GM18507 (cell line): ENCODE results near the gene TTC21B.
A peak's percentile ranks its signal among the peaks of the same experiment; 100 is the strongest.
"Not testable (repeated sequence)": the region's sequence is repeated elsewhere in the genome, so short reads cannot be mapped to it uniquely, and the experiment has no call there.

Experiments used
- DNase-seq: peaks from one replicate; pipeline ENCODE4 v3.0.0; 2011; ENCODE audit warnings: low read depth; ENCODE audit not compliant: insufficient read length; ENCODE audit errors: extremely low spot score
- FAIRE-seq: peaks from 2 replicates; lab custom pipeline; 2011; peaks lifted over from hg19 to GRCh38; lab: Jason Lieb, UNC

TTC21B gene

DNA sequence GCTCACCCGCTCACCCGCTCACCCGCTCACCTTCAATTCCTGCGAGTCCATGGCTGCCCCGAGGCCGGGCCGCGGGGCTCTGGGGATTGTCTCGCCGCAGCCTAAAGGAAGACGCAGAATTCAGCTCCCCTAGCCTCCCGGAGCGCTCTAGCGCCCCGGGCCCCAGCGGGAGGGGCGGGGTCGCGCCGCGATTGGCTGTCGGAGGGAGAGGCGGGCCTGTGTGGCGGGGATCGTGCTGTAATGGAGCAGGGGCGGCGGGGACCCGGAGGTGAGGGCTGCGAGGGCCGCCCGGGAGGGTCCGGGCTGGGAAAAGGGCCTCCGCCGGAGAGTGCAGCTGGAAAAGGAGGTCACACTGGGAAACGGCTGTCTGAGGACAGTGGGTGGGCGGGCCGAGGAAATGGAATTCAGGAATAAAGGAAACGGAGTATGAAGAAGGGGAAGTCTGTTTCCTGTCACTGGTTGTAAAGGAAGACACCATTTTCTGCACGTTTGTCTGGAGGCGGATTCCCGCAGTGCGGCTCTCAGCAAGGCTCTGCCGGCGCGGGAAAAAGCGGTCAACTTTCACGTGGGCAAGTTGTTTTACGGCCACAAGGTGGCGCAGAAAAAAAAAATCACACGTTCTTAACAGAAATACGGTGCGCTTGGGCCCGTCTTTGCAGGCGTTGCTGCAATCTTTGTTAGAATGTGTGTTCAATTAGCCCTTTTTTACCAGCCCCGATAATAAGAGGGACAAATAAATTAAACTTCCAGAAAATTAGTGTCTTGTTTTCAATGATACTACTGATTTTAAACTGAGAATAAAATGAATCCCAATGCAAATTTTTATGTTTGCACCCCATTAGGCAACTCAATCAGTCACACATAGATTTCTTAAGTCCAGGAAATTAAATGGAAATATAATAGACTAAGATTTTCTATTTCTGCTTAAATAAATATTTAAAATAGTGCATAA is at the start of gene TTC21B:
Gene TTC21B, minus strand, starts transcription at position 122 of the 952 bp plus-strand sequence. Its CDS starts 71 bp downstream, at position 51.
- DNase-seq (peak; percentile 76), FAIRE-seq (peak; percentile 91)

DNA sequence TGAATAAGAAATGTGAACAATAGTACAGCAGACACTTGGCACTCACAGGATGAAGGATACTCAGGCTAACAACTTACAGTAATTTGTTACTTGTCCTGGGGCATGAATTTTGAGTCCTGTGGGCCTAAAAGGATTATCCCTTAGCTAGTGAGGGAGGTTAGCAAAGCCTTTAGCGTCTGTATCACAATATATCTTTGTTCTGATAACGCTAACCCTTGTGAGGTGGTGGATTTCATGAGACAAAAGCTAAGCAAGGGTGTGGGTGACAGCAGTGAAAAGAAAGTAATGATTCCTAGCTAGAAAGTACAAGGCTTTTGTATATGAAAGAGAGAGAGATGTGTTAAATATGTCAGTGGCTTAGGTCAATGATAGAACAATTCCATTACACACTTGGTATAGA is 46.8 kb upstream of the TTC21B start:
- DNase-seq = no peak
- no peak for FAIRE-seq

DNA sequence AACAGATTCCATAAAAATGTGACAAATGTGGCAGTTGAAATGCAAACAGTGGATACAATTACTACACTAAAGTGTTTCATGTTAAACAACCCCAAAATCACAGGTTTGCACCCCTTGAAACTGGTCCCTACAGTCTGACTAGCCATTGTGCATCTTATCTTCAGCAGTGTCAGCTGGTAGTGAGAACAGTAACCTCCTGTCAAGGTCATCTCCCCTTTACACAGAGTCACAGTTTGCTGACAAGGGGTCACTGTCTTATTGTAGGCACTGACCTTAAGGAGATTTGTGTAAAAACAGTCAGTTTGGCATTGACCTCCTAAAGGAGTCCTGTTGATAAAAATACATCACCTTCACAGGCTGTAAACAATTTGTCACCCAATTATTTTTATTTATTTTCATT is 37.3 kb upstream of the TTC21B start:
- DNase-seq (no peak), FAIRE-seq (no peak)

DNA sequence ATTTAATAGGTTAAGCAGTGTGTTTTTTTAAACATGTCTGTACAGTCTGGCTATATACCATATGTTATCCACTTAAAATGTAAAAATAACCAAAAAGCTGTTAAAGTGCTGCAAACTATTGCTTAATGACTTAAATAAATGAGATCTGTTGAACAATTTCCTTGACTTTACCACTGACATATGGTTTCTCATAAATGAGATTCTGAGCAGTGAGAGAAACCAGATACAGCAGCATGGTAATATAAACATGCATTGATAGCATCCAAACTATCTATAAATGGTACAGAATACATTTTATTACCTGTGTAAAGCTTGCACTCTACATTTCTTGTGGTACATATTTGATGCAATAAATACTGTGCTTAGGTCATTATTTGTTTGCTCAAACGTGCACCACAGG is 36.3 kb upstream of the TTC21B start:
- no peak for DNase-seq
- no peak for FAIRE-seq

DNA sequence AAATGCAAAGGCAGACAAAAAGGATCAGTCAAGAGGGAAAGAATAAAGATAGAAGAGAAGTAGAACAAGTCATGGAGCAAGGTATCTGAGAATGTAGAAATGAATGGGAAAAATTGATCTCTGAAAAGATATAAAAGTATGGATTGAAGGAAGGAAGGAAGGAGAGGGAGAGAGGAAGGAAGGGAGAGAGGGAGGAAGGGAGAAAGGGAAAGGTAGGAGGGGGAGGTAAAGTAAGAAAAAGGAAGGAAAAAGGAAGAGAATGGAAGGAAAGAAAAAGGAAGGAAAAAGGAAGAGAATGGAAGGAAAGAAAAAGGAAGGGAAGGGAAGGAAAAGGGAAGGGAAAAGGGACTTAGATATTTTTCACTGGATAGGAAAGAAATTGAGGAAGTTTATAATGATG is 31.5 kb upstream of the TTC21B start:
- no peak for FAIRE-seq

DNA sequence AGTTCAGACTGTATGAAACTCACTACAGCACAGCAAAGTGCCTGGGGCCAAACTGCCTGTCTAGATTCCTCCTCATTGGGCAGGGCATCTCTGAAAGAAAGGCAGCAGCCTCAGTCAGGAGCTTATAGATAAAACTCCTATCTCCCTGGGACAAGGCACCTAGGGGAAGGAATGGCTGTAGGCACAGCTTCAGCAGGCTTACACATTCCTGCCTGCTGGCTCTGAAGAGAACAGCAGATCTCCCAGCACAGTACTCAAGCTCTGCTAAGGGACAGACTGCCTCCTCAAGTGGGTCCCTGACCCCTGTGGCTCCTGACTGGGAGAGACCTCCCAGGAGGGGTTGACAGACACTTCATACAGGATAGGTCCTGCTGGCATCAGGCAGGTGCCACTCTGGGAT is 18.6 kb upstream of the TTC21B start:
- not testable (repeated sequence) for FAIRE-seq

More for the DNA sequence above, 31.5 kb upstream of the TTC21B start:
- no peak for DNase-seq

DNA sequence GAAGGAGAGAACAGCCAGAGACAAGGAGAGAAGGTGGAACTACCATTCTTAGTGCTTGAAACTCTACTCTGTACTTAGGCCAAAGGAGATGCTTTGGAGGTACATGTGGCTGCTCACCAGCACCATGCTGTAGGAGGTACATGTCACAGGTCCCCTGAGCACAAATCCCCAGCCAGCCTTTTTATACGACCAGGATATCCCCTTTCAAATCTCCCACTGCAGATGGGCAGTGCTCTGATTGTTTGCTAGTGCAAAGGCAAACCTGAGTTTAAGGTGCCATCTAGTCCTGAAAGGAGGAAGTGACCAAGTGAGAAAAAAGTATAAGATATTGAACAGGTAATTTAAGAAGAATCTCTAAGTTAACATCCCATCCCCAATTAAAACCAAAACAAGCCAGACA is 17.1 kb upstream of the TTC21B start:
- no peak for DNase-seq
- FAIRE-seq = no peak

More for the DNA sequence above, 18.6 kb upstream of the TTC21B start:
- not testable (repeated sequence) for DNase-seq

DNA sequence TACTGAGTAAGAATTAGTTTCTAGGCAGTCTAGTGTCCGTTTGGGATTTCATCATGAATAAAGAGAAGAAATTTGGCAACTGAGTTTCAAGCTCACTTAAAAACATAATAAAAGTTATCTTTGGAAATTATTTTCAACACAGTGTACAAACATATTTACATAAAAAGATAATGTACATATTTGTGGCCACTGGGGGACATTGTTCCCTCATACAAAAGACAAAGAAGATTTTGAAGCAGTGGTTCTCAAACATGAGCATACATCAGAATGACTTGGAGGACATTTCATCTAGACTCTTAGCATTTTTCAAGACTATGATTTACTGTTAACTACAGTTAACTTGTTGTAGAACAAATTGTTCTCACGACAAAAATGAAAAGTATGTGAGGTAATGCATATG is 15.7 kb upstream of the TTC21B start:
- no peak for FAIRE-seq

DNA sequence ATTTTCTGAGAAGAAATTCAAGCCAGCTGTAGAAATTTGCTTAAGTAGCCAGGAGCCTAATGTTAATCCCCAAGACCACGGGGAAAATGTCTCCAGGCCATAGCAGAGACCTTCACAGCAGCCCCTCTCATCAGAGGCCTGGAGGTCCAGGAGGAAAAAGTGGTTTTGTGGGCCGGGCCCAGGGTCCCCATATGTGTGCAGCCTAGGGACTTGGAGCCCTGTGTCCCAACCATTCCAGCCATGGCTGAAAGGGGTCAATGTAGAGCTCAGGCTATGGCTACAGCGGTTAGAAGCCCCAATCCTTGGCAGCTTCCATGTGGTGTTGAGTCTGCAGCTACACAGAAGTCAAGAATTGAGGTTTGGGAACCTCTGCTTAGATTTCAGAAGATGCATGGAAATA is 14.2 kb upstream of the TTC21B start:
- FAIRE-seq (no peak), DNase-seq (no peak)

More for the DNA sequence above, 15.7 kb upstream of the TTC21B start:
- no peak for DNase-seq

DNA sequence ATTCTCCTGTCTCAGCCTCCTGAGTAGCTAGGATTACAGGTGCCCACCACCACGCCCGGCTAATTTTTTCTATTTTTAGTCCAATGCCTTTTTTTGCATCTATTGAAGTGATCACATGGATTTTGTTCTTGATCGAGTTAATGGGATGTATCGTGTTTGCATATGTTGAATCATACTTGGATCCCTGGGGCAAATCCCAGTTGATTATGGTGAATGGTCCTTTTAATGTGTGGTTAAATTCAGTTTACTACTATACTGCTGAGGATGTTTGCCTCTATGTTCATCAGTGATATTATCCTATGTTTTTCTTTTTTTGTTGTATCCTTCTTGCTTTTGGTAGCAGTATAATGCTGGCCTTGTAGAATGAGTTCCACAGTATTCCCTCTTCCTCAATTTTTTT is 8.2 kb upstream of the TTC21B start:
- FAIRE-seq (no peak), DNase-seq (no peak)

DNA sequence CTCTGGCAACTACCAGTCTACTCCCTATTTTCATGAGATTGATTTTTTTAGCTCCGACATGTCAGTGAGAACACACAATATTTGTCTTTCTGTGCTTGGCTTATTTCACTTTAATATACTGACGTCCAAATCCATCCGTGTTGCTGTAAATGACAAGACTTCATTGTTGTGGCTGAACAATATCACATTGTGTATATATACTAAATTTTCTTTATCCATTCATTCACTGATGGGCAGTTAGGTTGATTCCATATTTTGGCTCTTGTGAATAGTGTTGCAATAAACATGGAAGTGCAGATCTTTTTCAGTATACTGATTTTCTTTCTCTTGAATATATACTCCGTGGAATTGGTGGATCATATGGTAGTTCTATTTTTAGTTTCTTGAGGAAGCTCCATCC is 5.8 kb upstream of the TTC21B start:
- no peak for DNase-seq
- FAIRE-seq = no peak

DNA sequence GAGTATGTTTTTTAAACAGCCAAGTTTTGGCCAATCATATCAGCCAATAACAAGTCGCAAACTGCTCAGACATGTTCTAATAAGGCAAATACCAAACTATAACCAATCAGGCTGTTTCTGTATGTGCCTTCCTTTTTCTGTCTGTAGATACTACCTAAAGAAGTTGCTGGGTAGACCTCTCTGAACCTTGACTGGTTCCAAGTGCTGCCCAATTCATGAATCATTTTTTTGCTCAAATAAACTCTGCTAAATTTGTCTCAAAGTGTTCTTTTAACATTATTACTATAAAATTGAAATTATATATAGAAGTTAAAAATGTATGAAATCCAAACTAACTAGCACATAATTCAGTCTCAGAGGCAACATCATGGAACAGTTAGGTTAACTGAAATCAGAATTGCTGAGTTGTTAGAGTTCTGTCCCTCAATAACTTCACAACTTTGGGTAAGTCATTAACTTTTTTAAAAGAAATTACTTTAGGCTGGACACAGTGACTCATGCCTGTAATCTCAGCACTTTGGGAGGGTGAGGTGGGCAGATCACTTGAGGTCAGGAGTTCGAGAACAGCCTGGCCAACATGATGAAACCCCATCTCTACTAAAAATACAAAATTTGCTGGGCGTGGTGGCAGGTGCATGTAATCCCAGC is 4.9 kb upstream of the TTC21B start:
- no peak for FAIRE-seq
- no peak for DNase-seq

DNA sequence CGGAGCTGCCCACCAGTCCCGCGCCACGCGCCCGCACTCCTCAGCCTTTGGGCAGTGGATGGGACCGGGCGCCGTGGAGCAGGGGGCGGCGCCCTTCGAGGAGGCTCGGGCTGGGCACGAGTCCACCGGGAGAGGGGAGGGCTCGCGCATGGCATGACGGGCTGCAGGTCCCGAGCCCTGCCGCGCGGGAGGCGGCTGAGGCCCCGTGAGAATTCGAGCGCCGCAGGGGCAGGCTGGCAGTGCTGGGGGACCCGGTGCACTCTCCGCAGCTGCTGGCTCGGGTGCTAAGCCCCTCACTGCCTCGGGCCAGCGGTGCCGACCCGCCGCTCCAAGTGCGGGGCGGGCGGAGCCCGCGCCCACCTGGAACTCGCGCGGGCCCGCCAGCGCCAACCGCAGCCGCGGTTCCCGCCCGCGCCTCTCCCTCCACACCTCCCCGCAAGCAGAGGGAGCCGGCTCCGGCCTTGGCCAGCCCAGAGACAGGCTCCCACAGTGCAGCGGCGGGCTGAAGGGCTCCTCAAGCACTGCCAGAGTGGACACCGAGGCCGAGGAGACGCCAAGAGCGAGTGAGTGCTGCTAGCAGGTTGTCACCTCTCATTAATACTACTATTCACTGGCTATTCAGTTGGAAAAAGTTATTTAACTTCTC is 3.6 kb upstream of the TTC21B start:
- FAIRE-seq = no peak
- no peak for DNase-seq

DNA sequence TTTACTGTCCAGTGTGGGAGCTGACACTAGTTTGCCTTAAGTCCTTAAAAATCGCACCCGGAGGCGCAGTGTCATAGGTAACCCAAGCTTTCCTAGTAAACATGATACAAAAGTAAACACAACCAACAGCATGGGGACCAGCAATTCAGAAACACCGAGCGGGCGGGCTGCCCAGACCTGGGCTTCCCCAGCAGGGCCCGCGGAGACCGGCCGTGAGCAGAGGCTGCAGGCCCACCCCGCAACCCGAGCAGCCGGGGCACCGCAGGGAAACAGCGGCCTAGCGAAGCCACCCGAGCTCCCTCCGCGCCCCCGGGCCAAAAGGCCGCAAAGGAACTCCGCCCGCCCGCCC is 296 bp downstream of the TTC21B start:
- no peak for FAIRE-seq
- DNase-seq = no peak

DNA sequence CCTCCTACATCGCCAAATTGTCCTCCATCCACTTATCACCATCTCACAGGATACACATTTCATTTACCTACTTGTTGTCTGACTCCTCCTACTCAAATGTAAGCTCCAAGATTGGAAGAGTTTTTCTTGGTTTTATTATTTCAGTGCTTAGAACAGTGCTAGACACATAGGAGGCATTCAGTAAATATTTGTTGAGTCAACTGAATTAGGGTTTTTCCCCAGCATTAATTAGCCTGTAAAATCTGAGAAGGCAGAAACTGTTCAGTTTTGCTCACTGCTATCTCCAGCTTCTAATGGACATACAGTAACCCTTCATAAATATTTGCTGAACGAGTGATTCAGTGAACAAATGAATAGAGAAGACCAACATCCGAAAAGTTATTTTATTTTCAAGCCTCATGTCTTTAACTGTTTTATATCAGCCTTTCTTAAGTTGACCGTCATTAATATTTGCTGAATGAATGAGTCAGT is 800 bp downstream of the TTC21B start:
- FAIRE-seq (no peak), DNase-seq (no peak)

DNA sequence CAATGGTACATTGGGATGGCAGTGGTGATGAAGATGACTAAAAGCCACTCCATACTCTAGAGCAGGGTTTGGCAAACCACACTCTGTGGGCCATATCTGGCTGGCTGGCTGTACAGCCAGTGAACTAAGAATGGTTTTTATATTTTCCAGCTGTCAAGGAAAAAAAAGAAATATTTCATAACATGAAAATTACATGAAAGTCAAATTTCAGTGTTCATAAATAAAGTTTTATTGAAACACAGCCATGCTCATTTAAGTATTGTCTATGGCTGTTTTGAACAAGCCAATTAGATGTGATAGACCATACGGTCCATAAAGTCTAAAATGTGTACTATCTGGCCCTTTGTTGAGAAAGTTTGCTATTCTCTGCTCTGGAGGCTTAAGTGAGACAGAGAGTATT is 1.5 kb downstream of the TTC21B start:
- no peak for DNase-seq
- FAIRE-seq = no peak

DNA sequence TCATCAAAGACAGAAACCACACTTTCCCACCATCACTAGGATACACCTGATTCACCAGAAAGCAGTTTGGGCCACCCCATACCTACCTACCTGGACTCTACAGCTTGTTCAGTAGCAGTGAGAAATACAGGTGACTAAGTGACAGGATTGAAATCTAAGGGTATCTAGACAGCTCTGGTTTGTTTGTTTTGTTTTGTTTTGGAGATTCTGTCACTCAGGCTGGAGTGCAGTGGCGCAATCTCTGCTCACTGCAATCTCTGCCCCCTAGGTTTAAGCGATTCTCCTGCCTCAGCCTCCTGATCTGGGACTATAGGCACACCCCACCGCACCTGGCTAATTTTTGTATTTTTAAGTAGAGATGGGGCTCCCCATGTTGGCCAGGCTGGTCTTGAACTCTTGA is 3.1 kb downstream of the TTC21B start:
- FAIRE-seq (no peak), DNase-seq (no peak)

DNA sequence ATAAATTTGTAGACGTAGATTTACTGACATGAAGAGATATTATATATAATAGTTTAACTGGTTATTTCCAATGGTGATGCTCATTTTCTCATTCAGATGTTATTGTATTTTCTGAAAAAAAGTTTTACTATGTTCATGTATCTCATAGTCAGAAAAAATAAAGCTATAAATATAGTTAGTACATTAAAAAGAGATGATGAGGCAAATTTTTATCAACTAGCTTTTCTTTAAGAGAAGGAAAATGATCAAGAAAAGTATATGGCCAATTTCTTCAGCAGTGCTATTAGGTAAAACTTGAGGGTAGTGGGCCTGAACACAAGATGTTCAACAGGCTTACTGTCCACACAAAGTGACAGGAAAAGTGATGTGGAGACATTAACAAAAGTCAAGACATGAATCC is 11.7 kb downstream of the TTC21B start:
- DNase-seq (no peak), FAIRE-seq (no peak)

DNA sequence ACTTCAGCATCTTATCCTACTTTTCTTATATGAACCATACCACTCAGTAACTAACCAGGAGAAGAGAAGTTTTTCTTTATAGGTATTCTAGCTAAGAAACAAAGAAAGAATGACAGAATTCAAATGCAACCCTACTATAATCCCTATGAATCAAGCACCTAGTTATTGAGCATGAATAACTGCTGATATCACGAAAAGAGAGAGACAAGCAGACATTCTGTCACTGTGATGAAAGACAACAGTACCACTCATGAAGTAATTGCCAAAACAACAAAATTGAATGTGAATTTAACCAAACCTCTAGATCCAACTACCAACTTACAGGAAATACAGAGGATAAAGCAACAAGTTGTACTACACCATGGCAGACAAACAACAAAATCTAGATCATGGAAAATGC is 15.3 kb downstream of the TTC21B start:
- FAIRE-seq (no peak), DNase-seq (no peak)

DNA sequence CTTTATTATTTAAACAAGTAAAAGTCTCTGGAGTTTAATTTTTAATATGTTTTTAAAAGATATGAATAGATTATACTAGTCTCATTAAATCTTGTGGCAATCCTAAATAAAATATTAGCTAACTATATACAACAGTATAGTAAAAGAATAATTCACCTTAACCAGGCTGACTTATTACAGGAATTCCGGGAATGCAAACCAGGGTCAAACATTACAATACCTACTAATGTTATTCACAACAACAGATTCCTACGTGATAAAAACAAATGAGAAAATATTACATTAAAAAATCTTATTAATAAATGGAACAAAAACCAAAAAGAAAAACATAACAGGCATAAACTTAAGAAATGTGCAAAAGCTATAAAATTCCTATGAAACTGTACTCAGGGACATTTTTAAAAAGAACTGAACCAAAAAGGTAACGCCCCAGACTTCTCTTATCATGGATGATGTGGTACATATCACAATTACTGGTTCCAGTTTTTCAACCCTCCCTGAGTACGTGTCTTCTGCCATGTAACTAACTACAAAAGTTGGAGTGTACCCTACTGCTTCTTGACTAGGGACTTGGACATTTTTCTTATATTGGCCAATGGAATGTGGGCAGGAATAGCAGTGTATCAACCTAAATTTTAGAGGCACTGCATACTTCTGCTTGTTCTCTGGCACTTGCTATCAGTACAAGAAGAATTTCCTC is 20.2 kb downstream of the TTC21B start:
- DNase-seq = no peak
- no peak for FAIRE-seq
